ENCODE measurements around the gene SNAP29. TPM values are rescaled to one million over a fixed set of nuclear protein-coding genes. Genes with fewer than 3 reads are reported as not detected.

The SNAP29 gene
- total RNA-seq, 4 donors from 2014 or later: 13.2 to 21.5 (median 18.3) TPM

- Histone ChIP-seq H3K4me3 (no peak overlapping the region), H3K9me3 (no peaks in the 10 kb centered on the region), H3K4me1 (peaks cover 0 to 35% (median 2%) of the 10 kb centered on the region in 4 donors), H3K27me3 (no peaks in the 10 kb centered on the region), H3K27ac (no peak overlapping the region), H3K36me3 (peaks cover 0 to 4% (median 0%) of the 10 kb centered on the region in 3 donors)
- no peak for DNase-seq
- TF ChIP-seq, protein P1, sequence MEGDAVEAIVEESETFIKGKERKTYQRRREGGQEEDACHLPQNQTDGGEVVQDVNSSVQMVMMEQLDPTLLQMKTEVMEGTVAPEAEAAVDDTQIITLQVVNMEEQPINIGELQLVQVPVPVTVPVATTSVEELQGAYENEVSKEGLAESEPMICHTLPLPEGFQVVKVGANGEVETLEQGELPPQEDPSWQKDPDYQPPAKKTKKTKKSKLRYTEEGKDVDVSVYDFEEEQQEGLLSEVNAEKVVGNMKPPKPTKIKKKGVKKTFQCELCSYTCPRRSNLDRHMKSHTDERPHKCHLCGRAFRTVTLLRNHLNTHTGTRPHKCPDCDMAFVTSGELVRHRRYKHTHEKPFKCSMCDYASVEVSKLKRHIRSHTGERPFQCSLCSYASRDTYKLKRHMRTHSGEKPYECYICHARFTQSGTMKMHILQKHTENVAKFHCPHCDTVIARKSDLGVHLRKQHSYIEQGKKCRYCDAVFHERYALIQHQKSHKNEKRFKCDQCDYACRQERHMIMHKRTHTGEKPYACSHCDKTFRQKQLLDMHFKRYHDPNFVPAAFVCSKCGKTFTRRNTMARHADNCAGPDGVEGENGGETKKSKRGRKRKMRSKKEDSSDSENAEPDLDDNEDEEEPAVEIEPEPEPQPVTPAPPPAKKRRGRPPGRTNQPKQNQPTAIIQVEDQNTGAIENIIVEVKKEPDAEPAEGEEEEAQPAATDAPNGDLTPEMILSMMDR (IDR thresholded peaks at IDR 0.05): no peak
- no peak for TF ChIP-seq POLR2A (IDR thresholded peaks at IDR 0.05)
Measured at GRCh38 chr22:20862540-20862939, 3.7 kb downstream of the SNAP29 start.

- DNase-seq: no peak
- Histone ChIP-seq H3K4me3 (no peak overlapping the region), H3K4me1 (peaks cover 0 to 36% (median 0%) of the 10 kb centered on the region in 4 donors), H3K27me3 (no peaks in the 10 kb centered on the region), H3K36me3 (peaks cover 0 to 4% (median 0%) of the 10 kb centered on the region in 3 donors), H3K27ac (no peak overlapping the region), H3K9me3 (no peaks in the 10 kb centered on the region)
- TF ChIP-seq, protein P1 (IDR thresholded peaks at IDR 0.05): no peak
- no peak for TF ChIP-seq POLR2A (IDR thresholded peaks at IDR 0.05)
Measured at GRCh38 chr22:20863366-20863765, 4.6 kb downstream of the SNAP29 start.

DNA sequence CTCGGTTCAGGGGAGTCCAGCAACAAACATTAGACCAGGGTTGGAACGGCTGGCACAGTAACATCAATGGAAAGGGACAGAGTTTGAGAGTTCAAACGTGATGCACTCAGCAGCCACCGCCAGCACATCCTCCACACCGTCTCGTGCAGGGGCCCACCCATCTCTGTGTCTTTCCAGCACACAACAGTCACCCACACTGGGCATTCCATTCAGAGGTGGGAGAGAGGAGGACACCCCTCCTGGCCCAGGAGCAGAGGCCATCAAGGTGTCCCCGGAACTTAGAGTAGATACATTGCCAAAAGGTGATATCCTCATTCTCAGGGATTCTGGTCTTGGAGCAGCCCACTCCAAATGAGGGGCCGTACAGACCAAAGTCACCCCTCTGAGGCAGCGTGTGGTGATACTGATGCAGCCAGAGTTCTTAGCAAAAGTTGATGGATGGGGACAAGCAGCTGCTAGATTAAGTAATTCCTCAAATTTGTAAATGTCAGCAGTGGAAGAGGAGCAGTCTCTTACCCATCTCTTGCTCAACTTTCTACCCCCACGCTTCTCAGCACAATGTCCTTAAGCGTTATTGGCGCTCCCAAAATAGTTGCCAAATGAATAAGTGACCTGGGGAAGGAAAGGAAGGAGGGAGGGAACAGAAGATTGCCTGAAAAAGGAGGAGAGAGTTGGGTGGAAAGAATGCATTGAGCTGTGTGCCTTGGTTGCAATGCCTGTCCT, 5.5 kb downstream of the SNAP29 start:
- H3K4me3 ChIP-seq: no peak overlapping the region
- TF ChIP-seq, protein P1 (IDR thresholded peaks at IDR 0.05): no peak
- TF ChIP-seq POLR2A (IDR thresholded peaks at IDR 0.05): no peak
- no peaks in the 10 kb centered on the region for H3K9me3 ChIP-seq
- no peaks in the 10 kb centered on the region for H3K27me3 ChIP-seq
- H3K36me3 ChIP-seq: peaks cover 0 to 4% (median 0%) of the 10 kb centered on the region in 3 donors
- H3K27ac ChIP-seq: no peak overlapping the region
- no peak for DNase-seq
- peaks cover 0 to 36% (median 0%) of the 10 kb centered on the region in 4 donors for H3K4me1 ChIP-seq

DNA sequence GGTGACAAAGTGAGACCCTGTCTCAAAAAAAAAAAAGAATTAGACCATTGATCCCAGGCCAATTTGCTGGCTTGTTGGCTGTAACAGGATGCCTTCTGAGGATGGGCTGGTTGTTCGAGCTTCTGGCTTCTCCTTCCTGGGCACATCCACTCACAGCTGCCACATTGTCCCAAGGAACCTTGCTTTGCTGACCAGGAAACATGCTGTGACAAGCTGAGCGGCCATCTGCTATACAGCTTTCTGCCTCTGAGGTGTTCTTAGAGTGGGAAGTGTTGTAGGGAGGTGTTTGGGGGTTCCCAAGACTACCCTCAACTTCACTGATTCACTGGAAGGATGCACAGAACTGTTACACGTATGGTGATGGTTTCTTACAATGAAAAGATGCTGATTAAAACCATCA, 6.5 kb downstream of the SNAP29 start:
- Histone ChIP-seq H3K27me3 (no peaks in the 10 kb centered on the region), H3K4me1 (peaks cover 0 to 27% (median 0%) of the 10 kb centered on the region in 4 donors), H3K9me3 (no peaks in the 10 kb centered on the region), H3K36me3 (peaks cover 0 to 5% (median 0%) of the 10 kb centered on the region in 3 donors), H3K27ac (no peak overlapping the region), H3K4me3 (no peak overlapping the region)
- DNase-seq: no peak
- TF ChIP-seq, protein P1 (IDR thresholded peaks at IDR 0.05): no peak
- no peak for TF ChIP-seq POLR2A (IDR thresholded peaks at IDR 0.05)

GRCh38 chr22:20865875-20866445, 7.2 kb downstream of the SNAP29 start:
- H3K36me3 ChIP-seq: peaks cover 0 to 11% (median 0%) of the 10 kb centered on the region in 3 donors
- no peak overlapping the region for H3K4me3 ChIP-seq
- no peak for DNase-seq
- H3K4me1 ChIP-seq: peaks cover 0 to 26% (median 0%) of the 10 kb centered on the region in 4 donors
- H3K27ac ChIP-seq: no peak overlapping the region
- H3K27me3 ChIP-seq: no peaks in the 10 kb centered on the region
- no peaks in the 10 kb centered on the region for H3K9me3 ChIP-seq
- no peak for TF ChIP-seq POLR2A (IDR thresholded peaks at IDR 0.05)
- TF ChIP-seq, protein P1 (IDR thresholded peaks at IDR 0.05): no peak
